Colonic mucosa (tissue), 4 donors: ENCODE data around the gene CD55. TPM values are rescaled to one million over a fixed set of nuclear protein-coding genes. Genes with fewer than 3 reads are reported as not detected.

Experiments used
- DNase-seq: peaks from one replicate; pipeline ENCODE4 v3.0.0-alpha.2; 2020
- H3K27ac ChIP-seq: fragments of 200-600 bp; one replicate; pipeline ENCODE4 v1.8.0; 2021
- H3K27me3 ChIP-seq: fragments of 200-600 bp; one replicate; pipeline ENCODE4 v1.8.0; 2021
- H3K36me3 ChIP-seq: fragments of 200-600 bp; one replicate; pipeline ENCODE4 v1.8.0; 2021
- H3K4me1 ChIP-seq: fragments of 200-600 bp; one replicate; pipeline ENCODE4 v1.8.0; 2021; ENCODE audit warnings: mild to moderate bottlenecking
- H3K4me3 ChIP-seq: fragments of 200-600 bp; one replicate; pipeline ENCODE4 v1.8.0; 2021
- H3K9ac ChIP-seq, 2 donors: one replicate each; pipeline ENCODE4 v1.7.0; 2013; ENCODE audit warnings: control low read depth in 2 of 2, low read depth in 2 of 2, low read length in 2 of 2
- H3K9me3 ChIP-seq: fragments of 200-600 bp; one replicate; pipeline ENCODE4 v1.8.0; 2021
- CTCF ChIP-seq: fragments of 200-600 bp; IDR thresholded peaks from one replicate; pipeline ENCODE4 v1.8.0; 2022; ENCODE audit warnings: antibody characterized with exemption, mild to moderate bottlenecking
- intact Hi-C: fragments of 100-400 bp; cut with DNase I; formaldehyde crosslinking; loops from one replicate; pipeline ENCODE4 v1.14.1; 2022
- total RNA-seq, 2 donors: library from RNA; stranded (reverse); fragmentation: NEBNext Ultra II Directional in 1 of 2; extraction: Animal tissue kit (Norgen Biotek cat#: 25700) in 1 of 2; gene quantifications; one replicate each; pipeline ENCODE4 v1.2.1, GENCODE V29; 2021
- donor health status: healthy.
- donor health status: DM: no; HTN: no; CAD: no.
- donor health status: DM: no; HTN: no; CAD: no.

The CD55 gene
- total RNA-seq, 2 donors from 2014 or later: 49.4 to 70.7 TPM

GRCh38 chr1:207280706-207281105, 40.8 kb upstream of the CD55 start:
- Histone ChIP-seq H3K27me3 (no peaks in the 10 kb centered on the region), H3K4me1 (peaks cover 3% of the 10 kb centered on the region), H3K9me3 (no peaks in the 10 kb centered on the region), H3K36me3 (no peaks in the 10 kb centered on the region), H3K9ac (peak overlapping the region in 1 of 2 donors; percentile 21), H3K27ac (peak overlapping the region; percentile 60), H3K4me3 (no peak overlapping the region)
- intact Hi-C loops: no loop called here
- no peak for TF ChIP-seq CTCF
- no peak for DNase-seq

GRCh38 chr1:207282058-207282457, 39.4 kb upstream of the CD55 start:
- no peak for DNase-seq
- intact Hi-C loops: no loop called here
- H3K36me3 ChIP-seq: no peaks in the 10 kb centered on the region

GRCh38 chr1:207282496-207283380, 38.7 kb upstream of the CD55 start:
- no peak overlapping the region for H3K4me3 ChIP-seq
- H3K27me3 ChIP-seq: no peaks in the 10 kb centered on the region
- H3K9ac ChIP-seq: no peak overlapping the region
- no peaks in the 10 kb centered on the region for H3K9me3 ChIP-seq
- peak; percentile 79 for DNase-seq
- intact Hi-C loops: no loop called here
- peaks cover 3% of the 10 kb centered on the region for H3K4me1 ChIP-seq
- no peak for TF ChIP-seq CTCF
- H3K36me3 ChIP-seq: no peaks in the 10 kb centered on the region
- H3K27ac ChIP-seq: peak overlapping the region; percentile 60

More at GRCh38 chr1:207282058-207282457, 39.4 kb upstream of the CD55 start:
- H3K4me3 ChIP-seq: no peak overlapping the region
- H3K9ac ChIP-seq: no peak overlapping the region
- no peaks in the 10 kb centered on the region for H3K27me3 ChIP-seq
- no peaks in the 10 kb centered on the region for H3K9me3 ChIP-seq
- H3K4me1 ChIP-seq: peaks cover 3% of the 10 kb centered on the region
- H3K27ac ChIP-seq: peak overlapping the region; percentile 60
- TF ChIP-seq CTCF: no peak

GRCh38 chr1:207283421-207283820, 38.1 kb upstream of the CD55 start:
- H3K27me3 ChIP-seq: no peaks in the 10 kb centered on the region
- DNase-seq: no peak
- no peak overlapping the region for H3K4me3 ChIP-seq
- no peaks in the 10 kb centered on the region for H3K9me3 ChIP-seq
- intact Hi-C loops: no loop called here
- peak overlapping the region in 1 of 2 donors; percentile 13 for H3K9ac ChIP-seq
- no peaks in the 10 kb centered on the region for H3K36me3 ChIP-seq
- TF ChIP-seq CTCF: no peak
- peaks cover 3% of the 10 kb centered on the region for H3K4me1 ChIP-seq
- peak overlapping the region; percentile 60 for H3K27ac ChIP-seq

GRCh38 chr1:207284209-207284897, 37.1 kb upstream of the CD55 start:
- intact Hi-C loops: no loop called here
- H3K36me3 ChIP-seq: no peaks in the 10 kb centered on the region
- H3K27ac ChIP-seq: peak overlapping the region; percentile 60
- H3K4me1 ChIP-seq: peaks cover 3% of the 10 kb centered on the region
- H3K9ac ChIP-seq: no peak overlapping the region
- no peak for DNase-seq
- H3K9me3 ChIP-seq: no peaks in the 10 kb centered on the region
- TF ChIP-seq CTCF: no peak
- no peak overlapping the region for H3K4me3 ChIP-seq
- H3K27me3 ChIP-seq: no peaks in the 10 kb centered on the region
